HEK293 (cell line): Measurements from ENCODE around the gene RSPRY1.

ENCODE experiments used
- CTCF ChIA-PET: fragments of 350-600 bp; formaldehyde crosslinking; extraction: SDS; loops from one replicate; lab custom pipeline; 2021; ENCODE audit warnings: antibody characterized with exemption; lab: Yijun Ruan, JAX
- POLR2A ChIA-PET: fragments of 300-600 bp; formaldehyde crosslinking; extraction: SDS; loops from one replicate; lab custom pipeline; 2020; ENCODE audit warnings: antibody characterized with exemption, inconsistent platforms; lab: Yijun Ruan, JAX
- H3K27ac ChIP-seq: fragments of 200-500 bp; sonication (Bioruptor generic); 2 replicates; pipeline ENCODE4 v1.5.1; 2014; ENCODE audit warnings: low read depth, low read length, control low read depth, inconsistent platforms; ENCODE audit errors: extremely low read depth
- H3K36me3 ChIP-seq, 2 experiments: fragments of 200-500 bp in 1 of 2; sonication (Bioruptor generic) in 1 of 2; 1 replicate in 1 of 2; 2 replicates in 1 of 2; pipeline ENCODE4 v1.5.1; 2014 to 2017; ENCODE audit warnings: inconsistent platforms in 2 of 2, low read length in 2 of 2; ENCODE audit not compliant: control insufficient read depth in 2 of 2, insufficient read depth in 1 of 2
- H3K4me1 ChIP-seq: fragments of 200-500 bp; sonication (Bioruptor generic); 2 replicates; pipeline ENCODE4 v1.5.1; 2014; ENCODE audit warnings: mild to moderate bottlenecking, low read length, inconsistent platforms; ENCODE audit not compliant: control insufficient read depth, insufficient read depth
- H3K4me3 ChIP-seq: 2 replicates; pipeline ENCODE4 v1.5.1; 2011; ENCODE audit warnings: low read depth, mild to moderate bottlenecking, control low read depth, low read length, moderate library complexity
- H3K9me3 ChIP-seq: fragments of 200-500 bp; sonication (Bioruptor generic); 2 replicates; pipeline ENCODE4 v1.5.1; 2014; ENCODE audit warnings: low read depth, low read length, inconsistent platforms; ENCODE audit not compliant: control insufficient read depth, insufficient read depth
- BCL6B ChIP-seq: fragments of 450-650 bp; formaldehyde crosslinking; IDR thresholded peaks from 2 replicates; pipeline ENCODE4 v1.5.1; 2017; ENCODE audit warnings: missing biosample characterization, missing genetic modification characterization
- EGR2 ChIP-seq: fragments of 450-650 bp; formaldehyde crosslinking; IDR thresholded peaks from 2 replicates; pipeline ENCODE4 v1.5.1; 2016; ENCODE audit warnings: low read depth, missing biosample characterization, missing genetic modification characterization
- KLF1 ChIP-seq: fragments of 450-650 bp; formaldehyde crosslinking; IDR thresholded peaks from 2 replicates; pipeline ENCODE4 v1.5.1; 2016; ENCODE audit warnings: missing biosample characterization, missing genetic modification characterization
- MEIS1 ChIP-seq: sonication (generic); formaldehyde crosslinking; IDR thresholded peaks from 2 replicates; pipeline ENCODE4 v1.8.1; 2022; ENCODE audit warnings: missing genetic modification reagents, mild to moderate bottlenecking, borderline replicate concordance
- MYNN ChIP-seq: fragments of 450-650 bp; formaldehyde crosslinking; IDR thresholded peaks from 2 replicates; pipeline ENCODE4 v1.5.1; 2016; ENCODE audit warnings: missing biosample characterization, missing genetic modification characterization, borderline replicate concordance
- ZNF112 ChIP-seq: fragments of 450-650 bp; formaldehyde crosslinking; IDR thresholded peaks from 2 replicates; pipeline ENCODE4 v1.5.0; 2017; ENCODE audit warnings: missing biosample characterization, missing genetic modification characterization
- ZNF146 ChIP-seq: fragments of 450-650 bp; formaldehyde crosslinking; IDR thresholded peaks from 2 replicates; pipeline ENCODE4 v1.5.1; 2016; ENCODE audit warnings: missing biosample characterization, missing genetic modification characterization
- ZNF184 ChIP-seq: fragments of 450-650 bp; IDR thresholded peaks from 2 replicates; pipeline ENCODE4 v1.5.1; 2018; ENCODE audit warnings: missing biosample characterization, mild to moderate bottlenecking, missing genetic modification characterization
- ZNF2 ChIP-seq: fragments of 450-650 bp; formaldehyde crosslinking; IDR thresholded peaks from 2 replicates; pipeline ENCODE4 v1.5.1; 2016; ENCODE audit warnings: missing biosample characterization, missing genetic modification characterization
- ZNF214 ChIP-seq: fragments of 450-650 bp; formaldehyde crosslinking; IDR thresholded peaks from 2 replicates; pipeline ENCODE4 v1.5.1; 2017; ENCODE audit warnings: missing biosample characterization, mild to moderate bottlenecking, missing genetic modification characterization, borderline replicate concordance
- ZNF311 ChIP-seq: fragments of 450-650 bp; formaldehyde crosslinking; IDR thresholded peaks from 2 replicates; pipeline ENCODE4 v1.5.1; 2017; ENCODE audit warnings: missing biosample characterization, missing genetic modification characterization, borderline replicate concordance
- ZNF416 ChIP-seq: fragments of 450-650 bp; formaldehyde crosslinking; IDR thresholded peaks from 2 replicates; pipeline ENCODE4 v1.5.1; 2016; ENCODE audit warnings: missing biosample characterization, missing genetic modification characterization
- ZNF426 ChIP-seq: fragments of 450-650 bp; formaldehyde crosslinking; IDR thresholded peaks from 2 replicates; pipeline ENCODE4 v1.5.1; 2017; ENCODE audit warnings: missing biosample characterization, missing genetic modification characterization, mild to moderate bottlenecking, inconsistent platforms, moderate library complexity
- ZNF433 ChIP-seq: fragments of 450-650 bp; formaldehyde crosslinking; IDR thresholded peaks from 2 replicates; pipeline ENCODE4 v1.5.1; 2016; ENCODE audit warnings: missing biosample characterization, missing genetic modification characterization, low read depth
- ZNF48 ChIP-seq: fragments of 450-650 bp; formaldehyde crosslinking; IDR thresholded peaks from 2 replicates; pipeline ENCODE4 v1.5.1; 2016; ENCODE audit warnings: missing biosample characterization, missing genetic modification characterization
- ZNF514 ChIP-seq: fragments of 450-650 bp; formaldehyde crosslinking; IDR thresholded peaks from 2 replicates; pipeline ENCODE4 v1.5.1; 2016; ENCODE audit warnings: missing biosample characterization, missing genetic modification characterization
- ZNF521 ChIP-seq: fragments of 450-650 bp; formaldehyde crosslinking; IDR thresholded peaks from 2 replicates; pipeline ENCODE4 v1.5.1; 2017; ENCODE audit warnings: missing biosample characterization, mild to moderate bottlenecking, missing genetic modification characterization
- ZNF560 ChIP-seq: fragments of 450-650 bp; formaldehyde crosslinking; IDR thresholded peaks from 2 replicates; pipeline ENCODE4 v1.5.1; 2017; ENCODE audit warnings: missing biosample characterization, missing genetic modification characterization, borderline replicate concordance
- ZNF585B ChIP-seq: fragments of 450-650 bp; formaldehyde crosslinking; IDR thresholded peaks from 2 replicates; pipeline ENCODE4 v1.5.1; 2016; ENCODE audit warnings: missing biosample characterization, missing genetic modification characterization
- ZNF664 ChIP-seq: fragments of 450-650 bp; formaldehyde crosslinking; IDR thresholded peaks from 2 replicates; pipeline ENCODE4 v1.5.1; 2016; ENCODE audit warnings: missing biosample characterization, missing genetic modification characterization
- TF ChIP-seq, protein P1 (sequence below): fragments of 450-650 bp; formaldehyde crosslinking; IDR thresholded peaks from 2 replicates; pipeline ENCODE4 v1.5.1; 2016; ENCODE audit warnings: missing biosample characterization, missing genetic modification characterization
- TF ChIP-seq, protein P2 (sequence below): fragments of 450-650 bp; formaldehyde crosslinking; IDR thresholded peaks from 2 replicates; pipeline ENCODE4 v1.5.1; 2017; ENCODE audit warnings: missing biosample characterization, missing genetic modification characterization
- TF ChIP-seq, protein P3 (sequence below): fragments of 450-650 bp; formaldehyde crosslinking; IDR thresholded peaks from 2 replicates; pipeline ENCODE4 v1.5.1; 2016; ENCODE audit warnings: missing biosample characterization, missing genetic modification characterization

RSPRY1 gene

DNA sequence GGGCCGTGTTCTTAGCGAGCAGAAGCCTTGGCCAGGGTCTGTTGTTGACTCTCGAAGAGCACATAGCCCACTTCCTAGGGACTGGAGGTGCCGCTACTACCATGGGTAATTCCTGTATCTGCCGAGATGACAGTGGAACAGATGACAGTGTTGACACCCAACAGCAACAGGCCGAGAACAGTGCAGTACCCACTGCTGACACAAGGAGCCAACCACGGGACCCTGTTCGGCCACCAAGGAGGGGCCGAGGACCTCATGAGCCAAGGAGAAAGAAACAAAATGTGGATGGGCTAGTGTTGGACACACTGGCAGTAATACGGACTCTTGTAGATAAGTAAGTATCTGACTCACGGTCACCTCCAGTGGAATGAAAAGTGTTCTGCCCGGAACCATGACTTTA, 18.5 kb downstream of the RSPRY1 start:
- peaks cover 16 to 43% of the 10 kb centered on the region in 2 experiments for H3K36me3 ChIP-seq
- TF ChIP-seq ZNF560 (no peak), BCL6B (tag by site-specific recombination) (no peak), ZNF2 (no peak), ZNF214 (no peak), ZNF146 (tag by site-specific recombination) (no peak), EGR2 (tag by site-specific recombination) (no peak), ZNF184 (no peak), MYNN (tag by site-specific recombination) (no peak), ZNF426 (tag by site-specific recombination) (no peak)
- TF ChIP-seq, protein P1, sequence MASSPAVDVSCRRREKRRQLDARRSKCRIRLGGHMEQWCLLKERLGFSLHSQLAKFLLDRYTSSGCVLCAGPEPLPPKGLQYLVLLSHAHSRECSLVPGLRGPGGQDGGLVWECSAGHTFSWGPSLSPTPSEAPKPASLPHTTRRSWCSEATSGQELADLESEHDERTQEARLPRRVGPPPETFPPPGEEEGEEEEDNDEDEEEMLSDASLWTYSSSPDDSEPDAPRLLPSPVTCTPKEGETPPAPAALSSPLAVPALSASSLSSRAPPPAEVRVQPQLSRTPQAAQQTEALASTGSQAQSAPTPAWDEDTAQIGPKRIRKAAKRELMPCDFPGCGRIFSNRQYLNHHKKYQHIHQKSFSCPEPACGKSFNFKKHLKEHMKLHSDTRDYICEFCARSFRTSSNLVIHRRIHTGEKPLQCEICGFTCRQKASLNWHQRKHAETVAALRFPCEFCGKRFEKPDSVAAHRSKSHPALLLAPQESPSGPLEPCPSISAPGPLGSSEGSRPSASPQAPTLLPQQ (tag by site-specific recombination): no peak
- TF ChIP-seq, protein P2, sequence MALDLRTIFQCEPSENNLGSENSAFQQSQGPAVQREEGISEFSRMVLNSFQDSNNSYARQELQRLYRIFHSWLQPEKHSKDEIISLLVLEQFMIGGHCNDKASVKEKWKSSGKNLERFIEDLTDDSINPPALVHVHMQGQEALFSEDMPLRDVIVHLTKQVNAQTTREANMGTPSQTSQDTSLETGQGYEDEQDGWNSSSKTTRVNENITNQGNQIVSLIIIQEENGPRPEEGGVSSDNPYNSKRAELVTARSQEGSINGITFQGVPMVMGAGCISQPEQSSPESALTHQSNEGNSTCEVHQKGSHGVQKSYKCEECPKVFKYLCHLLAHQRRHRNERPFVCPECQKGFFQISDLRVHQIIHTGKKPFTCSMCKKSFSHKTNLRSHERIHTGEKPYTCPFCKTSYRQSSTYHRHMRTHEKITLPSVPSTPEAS (tag by site-specific recombination): no peak
- TF ChIP-seq, all 188 proteins: peak for 0
- Histone ChIP-seq H3K9me3 (no peaks in the 10 kb centered on the region), H3K4me3 (no peak overlapping the region), H3K27ac (no peak overlapping the region), H3K4me1 (no peaks in the 10 kb centered on the region)
- CTCF ChIA-PET: interaction anchor here (0.7 to 1.3 kb wide), 3 partner anchors 10 to 69 kb away, joined by 3 to 4 read pairs (median 3); no protein-coding TSS in a partner anchor
- POLR2A ChIA-PET: no interaction called here

DNA sequence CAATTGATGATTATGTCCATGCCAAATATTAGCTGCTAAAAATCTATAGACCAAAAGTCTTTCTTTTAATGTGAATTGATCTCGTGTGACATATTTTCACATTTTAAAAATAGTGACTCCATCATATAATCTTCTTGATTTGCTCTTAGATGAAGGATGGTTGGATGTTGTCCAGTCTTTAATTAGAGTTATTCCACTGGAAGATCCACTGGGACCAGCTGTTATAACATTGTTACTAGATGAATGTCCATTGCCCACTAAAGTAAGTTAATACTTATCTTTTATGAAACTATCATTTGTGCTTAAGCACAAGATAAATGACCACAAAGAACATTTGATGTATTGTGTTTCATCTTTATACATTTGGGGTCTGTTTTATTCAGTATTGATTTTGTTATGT, 22.8 kb downstream of the RSPRY1 start:
- CTCF ChIA-PET: no interaction called here
- TF ChIP-seq ZNF514 (tag by site-specific recombination) (no peak), KLF1 (tag by site-specific recombination) (no peak), ZNF416 (tag by site-specific recombination) (no peak), ZNF311 (tag by site-specific recombination) (no peak), ZNF2 (no peak), ZNF48 (tag by site-specific recombination) (no peak), ZNF585B (tag by site-specific recombination) (no peak), ZNF664 (tag by site-specific recombination) (no peak), MEIS1 (CRISPR knock-in tag) (no peak), ZNF433 (tag by site-specific recombination) (no peak), ZNF521 (tag by site-specific recombination) (no peak), ZNF112 (tag by site-specific recombination) (no peak)
- TF ChIP-seq, protein P3, sequence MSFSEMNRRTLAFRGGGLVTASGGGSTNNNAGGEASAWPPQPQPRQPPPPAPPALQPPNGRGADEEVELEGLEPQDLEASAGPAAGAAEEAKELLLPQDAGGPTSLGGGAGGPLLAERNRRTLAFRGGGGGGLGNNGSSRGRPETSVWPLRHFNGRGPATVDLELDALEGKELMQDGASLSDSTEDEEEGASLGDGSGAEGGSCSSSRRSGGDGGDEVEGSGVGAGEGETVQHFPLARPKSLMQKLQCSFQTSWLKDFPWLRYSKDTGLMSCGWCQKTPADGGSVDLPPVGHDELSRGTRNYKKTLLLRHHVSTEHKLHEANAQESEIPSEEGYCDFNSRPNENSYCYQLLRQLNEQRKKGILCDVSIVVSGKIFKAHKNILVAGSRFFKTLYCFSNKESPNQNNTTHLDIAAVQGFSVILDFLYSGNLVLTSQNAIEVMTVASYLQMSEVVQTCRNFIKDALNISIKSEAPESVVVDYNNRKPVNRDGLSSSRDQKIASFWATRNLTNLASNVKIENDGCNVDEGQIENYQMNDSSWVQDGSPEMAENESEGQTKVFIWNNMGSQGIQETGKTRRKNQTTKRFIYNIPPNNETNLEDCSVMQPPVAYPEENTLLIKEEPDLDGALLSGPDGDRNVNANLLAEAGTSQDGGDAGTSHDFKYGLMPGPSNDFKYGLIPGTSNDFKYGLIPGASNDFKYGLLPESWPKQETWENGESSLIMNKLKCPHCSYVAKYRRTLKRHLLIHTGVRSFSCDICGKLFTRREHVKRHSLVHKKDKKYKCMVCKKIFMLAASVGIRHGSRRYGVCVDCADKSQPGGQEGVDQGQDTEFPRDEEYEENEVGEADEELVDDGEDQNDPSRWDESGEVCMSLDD: no peak
- POLR2A ChIA-PET: no interaction called here
- Histone ChIP-seq H3K4me1 (no peaks in the 10 kb centered on the region), H3K27ac (no peak overlapping the region), H3K36me3 (peaks cover 34 to 76% of the 10 kb centered on the region in 2 experiments), H3K9me3 (no peaks in the 10 kb centered on the region), H3K4me3 (no peak overlapping the region)
